Heart left ventricle (tissue), 16 donors: ENCODE measurements around the gene PFN1. TPM values are rescaled to one million over a fixed set of nuclear protein-coding genes. Genes with fewer than 3 reads are reported as not detected.

ENCODE experiments used
- ATAC-seq, 4 donors: fragments of 200-7000 bp; cut with Tn5 transposase; one replicate each; pipeline ENCODE4 v1.9.1; 2020 to 2022; ENCODE audit warnings: moderate library complexity in 4 of 4, mild to moderate bottlenecking in 3 of 4, moderate number of reproducible peaks in 1 of 4
- DNase-seq, 5 donors: peaks; one replicate each; pipeline ENCODE4 v3.0.0-alpha.2; 2020
- H3K27ac ChIP-seq, 12 donors: fragments of 200-600 bp; sonication (generic) in 4 of 12; one replicate each; pipeline versions ENCODE4 v1.5.0 to v1.8.0; 2016 to 2022; ENCODE audit warnings: mild to moderate bottlenecking in 2 of 12
- H3K27me3 ChIP-seq, 9 donors: fragments of 200-600 bp; sonication (generic) in 2 of 9; one replicate each; pipeline versions ENCODE4 v1.5.1 to v1.8.0; 2016 to 2022; ENCODE audit warnings: mild to moderate bottlenecking in 3 of 9
- H3K36me3 ChIP-seq, 9 donors: fragments of 200-600 bp; sonication (generic) in 2 of 9; one replicate each; pipeline versions ENCODE4 v1.5.0 to v1.8.0; 2018 to 2022; ENCODE audit warnings: mild to moderate bottlenecking in 2 of 9
- H3K4me1 ChIP-seq, 12 donors: fragments of 200-600 bp; sonication (generic) in 4 of 12; one replicate each; pipeline versions ENCODE4 v1.5.0 to v1.8.0; 2016 to 2022; ENCODE audit warnings: mild to moderate bottlenecking in 3 of 12
- H3K4me3 ChIP-seq, 12 donors: fragments of 200-600 bp; sonication (generic) in 4 of 12; one replicate each; pipeline versions ENCODE4 v1.5.0 to v1.8.0; 2017 to 2022; ENCODE audit warnings: mild to moderate bottlenecking in 9 of 12, moderate library complexity in 4 of 12
- H3K9me3 ChIP-seq, 12 donors: fragments of 200-600 bp; sonication (generic) in 4 of 12; one replicate each; pipeline versions ENCODE4 v1.5.0 to v1.8.0; 2016 to 2022; ENCODE audit warnings: mild to moderate bottlenecking in 1 of 12
- POLR2A ChIP-seq, 2 donors: fragments of 450-650 bp; IDR thresholded peaks; one replicate each; pipeline ENCODE4 v1.6.1; 2017; ENCODE audit warnings: antibody characterized with exemption in 2 of 2, mild to moderate bottlenecking in 2 of 2, moderate library complexity in 2 of 2
- WGBS, 4 donors: extraction: QIAGEN DNeasy Blood & Tissue Kit in 2 of 4; methylation state at CpG; one replicate each; pipeline versions ENCODE4 v1.1.5 to v1.1.7; 2013 to 2018; 5-methylcytosine and 5-hydroxymethylcytosine counted together
- intact Hi-C, 10 donors: fragments of 100-400 bp; cut with DNase I; formaldehyde crosslinking; loops; one replicate each; pipeline versions ENCODE4 v1.11.1 to v1.14.2; 2022
- polyA plus RNA-seq, 2 donors: library from polyadenylated mRNA; stranded (reverse); fragments of 200-250 nt; gene quantifications; one replicate each; pipeline ENCODE4 v1.2.3, GENCODE V29; 2013
- total RNA-seq, 9 donors: library from RNA; depleted of rRNA in 2 of 9; stranded (reverse); fragments of >200 nt in 2 of 9; fragmentation: NEBNext Ultra II Directional in 3 of 9; extraction: Animal tissue kit (Norgen Biotek cat#: 25700) in 3 of 9; gene quantifications; one replicate each; pipeline versions ENCODE4 v1.1.0 to v1.2.4, GENCODE V29; 2016 to 2023
- TF ChIP-seq, protein P1 (sequence below), 12 donors: fragments of 200-600 bp; sonication (generic) in 4 of 12; IDR thresholded peaks; one replicate each; pipeline versions ENCODE4 v1.5.0 to v1.8.0; 2018 to 2022; ENCODE audit warnings: antibody characterized with exemption in 12 of 12, mild to moderate bottlenecking in 5 of 12
- donor health status: ischemic (EF 13 %, LVEDD 7.1; RV severe dilation, severe dysfunction).
- donor health status: healthy with polysubstance abuse.
- donor health status: DM: no; HTN: yes; CAD: no.
- donor health status: DM: no; HTN: no; CAD: no.
- donor health status: ischemic (EF 25% LVEDD 6.9; RV normal size, moderate dysfunction).
- donor health status: ischemic (EF 25% LVEDD 5.7; RV mildly dilated, moderate dysfunction).
- donor health status: healthy.
- donor health status: DM: yes; HTN: yes; CAD: no.
- donor health status: ischemic (EF 35%, LVEDD 5.7; RV mildly dilated, moderate dysfunction).
- donor health status: nonischemic (EF 11% LVEDD 7.7; RV severe dilation, severe dysfunction).
- donor health status: DM: yes; HTN: yes; CAD: no.
- donor health status: PGD.
- donor health status: ischemic (EF 29% LVEDD 5.4; RV normal size, mild dysfunction).
- donor health status: nonischemic (EF 23%, LVEDD 6.1; RV moderate dilation, normal function).

The PFN1 gene
- total and polyA plus RNA-seq, 11 donors = 145 to 982 (median 234) TPM

DNA sequence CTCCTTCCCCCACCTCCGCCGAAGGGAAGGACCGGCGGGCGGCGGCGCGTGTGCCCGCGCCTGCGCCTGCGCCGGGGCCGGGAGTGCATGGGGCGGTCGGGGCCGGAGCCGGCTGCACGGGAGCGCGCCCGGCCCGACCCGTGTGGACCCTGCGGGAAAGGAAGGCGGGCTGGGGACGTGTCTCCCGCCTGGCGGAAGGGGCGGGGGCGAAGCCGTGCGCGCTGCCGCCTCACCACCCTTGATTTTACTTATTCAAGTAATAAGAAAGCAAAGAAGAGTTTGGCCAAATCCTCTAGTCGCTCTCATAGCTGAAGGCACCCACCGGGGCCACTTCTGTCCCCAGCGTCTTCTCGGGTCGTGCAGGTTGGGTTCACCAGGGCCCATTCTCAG is 596 bp upstream of the PFN1 start:
- DNase-seq = peak; percentile 88 to 92 (median 90)
- peak in 1 of 2 donors; percentile 62 for TF ChIP-seq POLR2A (IDR thresholded peaks at IDR 0.05)
- TF ChIP-seq, protein P1, sequence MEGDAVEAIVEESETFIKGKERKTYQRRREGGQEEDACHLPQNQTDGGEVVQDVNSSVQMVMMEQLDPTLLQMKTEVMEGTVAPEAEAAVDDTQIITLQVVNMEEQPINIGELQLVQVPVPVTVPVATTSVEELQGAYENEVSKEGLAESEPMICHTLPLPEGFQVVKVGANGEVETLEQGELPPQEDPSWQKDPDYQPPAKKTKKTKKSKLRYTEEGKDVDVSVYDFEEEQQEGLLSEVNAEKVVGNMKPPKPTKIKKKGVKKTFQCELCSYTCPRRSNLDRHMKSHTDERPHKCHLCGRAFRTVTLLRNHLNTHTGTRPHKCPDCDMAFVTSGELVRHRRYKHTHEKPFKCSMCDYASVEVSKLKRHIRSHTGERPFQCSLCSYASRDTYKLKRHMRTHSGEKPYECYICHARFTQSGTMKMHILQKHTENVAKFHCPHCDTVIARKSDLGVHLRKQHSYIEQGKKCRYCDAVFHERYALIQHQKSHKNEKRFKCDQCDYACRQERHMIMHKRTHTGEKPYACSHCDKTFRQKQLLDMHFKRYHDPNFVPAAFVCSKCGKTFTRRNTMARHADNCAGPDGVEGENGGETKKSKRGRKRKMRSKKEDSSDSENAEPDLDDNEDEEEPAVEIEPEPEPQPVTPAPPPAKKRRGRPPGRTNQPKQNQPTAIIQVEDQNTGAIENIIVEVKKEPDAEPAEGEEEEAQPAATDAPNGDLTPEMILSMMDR (IDR thresholded peaks at IDR 0.05) = no peak
- Histone ChIP-seq H3K27ac (peak overlapping the region; percentile 96 to 100 (median 99)), H3K4me3 (peak overlapping the region; percentile 73 to 100 (median 98)), H3K4me1 (peaks cover 11 to 79% (median 44%) of the 10 kb centered on the region in 12 donors), H3K27me3 (no peaks in the 10 kb centered on the region), H3K9me3 (no peaks in the 10 kb centered on the region), H3K36me3 (peaks cover 0 to 31% (median 27%) of the 10 kb centered on the region in 9 donors)
- WGBS, 4 donors = 0 to 3% (median 1%) methylated on average over 31 to 40 of the region's 40 CpGs
- ATAC-seq = peak; percentile 64 to 82 (median 78)
- intact Hi-C loops = loop anchor here in 5 of 10 donors (1.0 to 5.0 kb wide), 5 partner anchors 9 to 48 kb away; partner anchors contain the start of genes SPAG7 (in 4 of the 5), RNF167 (in 2 of the 5), SLC25A11 (in 2 of the 5) and CAMTA2 (in 1 of the 5)

- Histone ChIP-seq H3K9me3 (no peaks in the 10 kb centered on the region), H3K36me3 (peaks cover 0 to 44% (median 41%) of the 10 kb centered on the region in 9 donors), H3K27ac (peak overlapping the region; percentile 69 to 100 (median 99)), H3K4me1 (peaks cover 11 to 75% (median 48%) of the 10 kb centered on the region in 12 donors), H3K27me3 (no peaks in the 10 kb centered on the region), H3K4me3 (peak overlapping the region; percentile 73 to 100 (median 98))
- peak; percentile 60 to 85 (median 70) for DNase-seq
- WGBS, 4 donors = 0 to 2% (median 1%) methylated on average over 16 to 56 of the region's 56 CpGs
- peak in 3 of 4 donors; percentile 27 to 32 (median 27) for ATAC-seq
- TF ChIP-seq POLR2A (IDR thresholded peaks at IDR 0.05) = no peak
- intact Hi-C loops = loop anchor here in 4 of 10 donors (1.0 to 5.0 kb wide), 4 partner anchors 7 to 49 kb away; partner anchors contain the start of genes RNF167 (in 2 of the 4), SLC25A11 (in 2 of the 4), SPAG7 (in 2 of the 4) and CAMTA2 (in 1 of the 4)
These were observed 742 bp downstream of the PFN1 start for GRCh38 chr17:4947411-4948165.

DNA sequence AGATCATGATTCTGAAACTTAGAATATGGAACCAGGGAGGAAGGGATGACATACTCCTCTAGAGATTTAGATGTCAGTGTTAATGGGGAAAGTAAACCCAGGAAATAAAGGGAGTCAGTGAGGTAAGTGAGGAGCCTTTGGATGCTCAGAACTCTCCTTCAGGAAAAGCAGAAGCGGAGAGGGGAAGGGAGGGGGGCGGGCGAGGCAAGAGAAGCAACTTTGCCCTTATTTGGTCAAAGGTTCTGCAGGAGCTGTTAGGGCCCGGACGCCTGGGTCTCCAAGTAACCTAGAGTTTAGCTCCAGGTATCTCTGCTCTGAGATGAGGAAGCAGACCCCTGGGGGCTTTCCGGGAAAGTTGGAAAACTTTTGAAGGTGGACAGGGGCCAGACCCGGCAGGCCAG is 1.3 kb downstream of the PFN1 start:
- H3K4me3 ChIP-seq = peak overlapping the region; percentile 73 to 100 (median 98)
- no peaks in the 10 kb centered on the region for H3K27me3 ChIP-seq
- H3K9me3 ChIP-seq = no peaks in the 10 kb centered on the region
- TF ChIP-seq POLR2A (IDR thresholded peaks at IDR 0.05) = no peak
- TF ChIP-seq, protein P1 (IDR thresholded peaks at IDR 0.05) = no peak
- peaks cover 11 to 73% (median 47%) of the 10 kb centered on the region in 12 donors for H3K4me1 ChIP-seq
- H3K27ac ChIP-seq = peak overlapping the region; percentile 69 to 100 (median 99)
- no peak for ATAC-seq
- 3 to 13% (median 6%) methylated on average over 7 of the region's 7 CpGs for WGBS, 4 donors
- H3K36me3 ChIP-seq = peaks cover 0 to 50% (median 46%) of the 10 kb centered on the region in 9 donors
- intact Hi-C loops = loop anchor here in 1 of 10 donors (5.0 kb wide), 1 partner anchor 40 kb away; the partner anchor contains the start of gene CAMTA2
- DNase-seq = peak in 2 of 5 donors; percentile 30 to 50

DNA sequence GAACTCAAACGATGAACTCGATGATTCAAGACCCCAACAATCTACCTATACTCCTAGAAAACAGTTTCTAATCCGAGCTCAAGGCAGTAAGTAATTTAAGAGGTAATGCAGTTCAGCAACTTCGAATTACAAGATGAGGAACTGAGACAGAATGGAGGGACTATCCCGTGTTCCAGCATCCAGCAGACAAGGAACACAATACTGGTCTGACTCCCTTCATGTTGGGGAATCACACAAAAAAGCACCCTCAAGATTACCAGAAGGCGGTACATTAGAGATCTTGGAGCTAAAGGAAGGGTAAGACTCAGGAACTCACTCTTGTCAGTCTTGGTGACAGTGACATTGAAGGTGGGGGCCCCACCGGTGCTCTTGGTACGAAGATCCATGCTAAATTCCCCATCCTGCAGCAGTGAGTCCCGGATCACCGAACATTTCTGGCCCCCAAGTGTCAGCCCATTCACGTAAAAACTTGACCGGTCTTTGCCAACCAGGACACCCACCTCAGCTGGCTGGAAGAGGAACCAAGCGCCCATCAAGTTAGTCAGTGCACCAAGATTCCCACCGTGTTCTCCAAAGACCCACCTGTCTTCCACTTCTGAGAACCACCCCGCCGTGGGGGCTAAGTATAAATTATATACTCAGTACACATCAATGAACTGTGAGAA is 1.9 kb downstream of the PFN1 start:
- WGBS, 4 donors = 37 to 43% (median 39%) methylated on average over 16 of the region's 16 CpGs
- peak overlapping the region in 10 of 12 donors; percentile 76 to 100 (median 98) for H3K4me3 ChIP-seq
- peak in 1 of 5 donors; percentile 16 for DNase-seq
- H3K27ac ChIP-seq = peak overlapping the region in 11 of 12 donors; percentile 96 to 100 (median 99)
- peaks cover 14 to 75% (median 50%) of the 10 kb centered on the region in 12 donors for H3K4me1 ChIP-seq
- intact Hi-C loops = loop anchor here in 1 of 10 donors (5.0 kb wide), 1 partner anchor 41 kb away; the partner anchor contains the start of gene CAMTA2
- H3K9me3 ChIP-seq = no peaks in the 10 kb centered on the region
- TF ChIP-seq, protein P1 (IDR thresholded peaks at IDR 0.05) = no peak
- no peak for TF ChIP-seq POLR2A (IDR thresholded peaks at IDR 0.05)
- peaks cover 0 to 55% (median 49%) of the 10 kb centered on the region in 9 donors for H3K36me3 ChIP-seq
- ATAC-seq = no peak
- no peaks in the 10 kb centered on the region for H3K27me3 ChIP-seq
